K562 (cell line): ENCODE data around the gene CRAMP1. TPM values are rescaled to one million over a fixed set of nuclear protein-coding genes. Genes with fewer than 3 reads are reported as not detected.
A peak's percentile ranks its signal among the peaks of the same experiment; 100 is the strongest.

Experiments used
- CC2D1A ChIP-seq: fragments of 450-650 bp; IDR thresholded peaks from 2 replicates; pipeline ENCODE4 v1.6.1; 2017; ENCODE audit warnings: mild to moderate bottlenecking
- NFIX ChIP-seq: fragments of 250-450 bp; sonication (Bioruptor Pico); IDR thresholded peaks from 2 replicates; pipeline ENCODE4 v1.4.0; 2020; ENCODE audit warnings: low read depth, mild to moderate bottlenecking, moderate library complexity
- RNF2 ChIP-seq: sonication (generic); IDR thresholded peaks from 2 replicates; pipeline ENCODE4 v1.6.1; 2016
- TBP ChIP-seq: optimal IDR thresholded peaks from 2 replicates; pipeline ENCODE3; 2011; ENCODE audit warnings: low read depth, low read length, improper control_type of control experiment
- TFAP4 ChIP-seq: sonication (generic); formaldehyde crosslinking; IDR thresholded peaks from 2 replicates; pipeline ENCODE4 v1.8.0; 2022; ENCODE audit warnings: missing genetic modification reagents, mild to moderate bottlenecking, moderate library complexity, borderline replicate concordance
- THAP12 ChIP-seq: fragments of 250-450 bp; sonication (Bioruptor Pico); IDR thresholded peaks from 2 replicates; pipeline ENCODE4 v1.9.0; 2021; ENCODE audit warnings: mild to moderate bottlenecking, inconsistent platforms
- ZNF134 ChIP-seq: fragments of 250-450 bp; sonication (Bioruptor Pico); conservative IDR thresholded peaks from 2 replicates; pipeline ENCODE4 v1.4.0; 2020
- ZNF277 ChIP-seq: fragments of 250-450 bp; sonication (Bioruptor Pico); IDR thresholded peaks from 2 replicates; pipeline ENCODE4 v1.8.0; 2022; ENCODE audit warnings: inconsistent platforms, mild to moderate bottlenecking, moderate library complexity, borderline replicate concordance
- ZNF717 ChIP-seq: fragments of 250-450 bp; sonication (Bioruptor Pico); IDR thresholded peaks from 2 replicates; pipeline ENCODE4 v1.5.0; 2021
- polyA plus RNA-seq, 8 experiments: library from polyadenylated mRNA; depleted of rRNA in 4 of 8; stranded (reverse) in 5 of 8; unstranded in 3 of 8; fragments of >200 nt; fragmentation: Nextera tagmentation in 2 of 8; fragmentation: Illumina TruSeq in 1 of 8; extraction: Ambion mirVana in 2 of 8; extraction: Trizol in 1 of 8; gene quantifications; 2 replicates each; pipeline versions ENCODE4 v1.2.1 to v1.2.3, GENCODE V29; 2011 to 2014; ENCODE audit warnings: inconsistent platforms in 1 of 8, missing spikeins in 1 of 8
- total RNA-seq, 7 experiments: library from RNA; depleted of rRNA in 6 of 7; stranded (reverse); fragments of >200 nt in 6 of 7; fragmentation: Illumina TruSeq in 2 of 7; extraction: Trizol in 2 of 7; gene quantifications; 2 replicates each; pipeline versions ENCODE4 v1.2.1 to v1.2.3, GENCODE V29; 2011 to 2021; ENCODE audit warnings: low replicate concordance in 1 of 7
- TF ChIP-seq, protein P1 (sequence below): fragments of 450-650 bp; IDR thresholded peaks from 2 replicates; pipeline ENCODE4 v1.6.1; 2016; ENCODE audit warnings: borderline replicate concordance
- TF ChIP-seq, protein P2 (sequence below): IDR thresholded peaks from 2 replicates; pipeline ENCODE4 v1.6.1; 2014; ENCODE audit warnings: antibody characterized with exemption

The CRAMP1 gene
- total and polyA plus RNA-seq, 9 of the 15 experiments (the other 6 are each of a cell fraction or from before 2014, with no cell fraction given), result 0.52 to 20.8 (median 7.5) TPM

GRCh38 chr16:1610899-1611632 lies 1.1 kb upstream of the CRAMP1 start (continued):
- no peak; the same call in 1 of the 2 replicates for TF ChIP-seq THAP12 (CRISPR knock-in tag)
- TF ChIP-seq, protein P1, sequence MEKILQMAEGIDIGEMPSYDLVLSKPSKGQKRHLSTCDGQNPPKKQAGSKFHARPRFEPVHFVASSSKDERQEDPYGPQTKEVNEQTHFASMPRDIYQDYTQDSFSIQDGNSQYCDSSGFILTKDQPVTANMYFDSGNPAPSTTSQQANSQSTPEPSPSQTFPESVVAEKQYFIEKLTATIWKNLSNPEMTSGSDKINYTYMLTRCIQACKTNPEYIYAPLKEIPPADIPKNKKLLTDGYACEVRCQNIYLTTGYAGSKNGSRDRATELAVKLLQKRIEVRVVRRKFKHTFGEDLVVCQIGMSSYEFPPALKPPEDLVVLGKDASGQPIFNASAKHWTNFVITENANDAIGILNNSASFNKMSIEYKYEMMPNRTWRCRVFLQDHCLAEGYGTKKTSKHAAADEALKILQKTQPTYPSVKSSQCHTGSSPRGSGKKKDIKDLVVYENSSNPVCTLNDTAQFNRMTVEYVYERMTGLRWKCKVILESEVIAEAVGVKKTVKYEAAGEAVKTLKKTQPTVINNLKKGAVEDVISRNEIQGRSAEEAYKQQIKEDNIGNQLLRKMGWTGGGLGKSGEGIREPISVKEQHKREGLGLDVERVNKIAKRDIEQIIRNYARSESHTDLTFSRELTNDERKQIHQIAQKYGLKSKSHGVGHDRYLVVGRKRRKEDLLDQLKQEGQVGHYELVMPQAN, result 0 out of 2 replicates have a peak, but pooled peaks have one; percentile 58
- TF ChIP-seq TFAP4 (CRISPR knock-in tag), result peak; percentile 35; the same call in 1 of the 2 replicates
- TF ChIP-seq, protein P2, sequence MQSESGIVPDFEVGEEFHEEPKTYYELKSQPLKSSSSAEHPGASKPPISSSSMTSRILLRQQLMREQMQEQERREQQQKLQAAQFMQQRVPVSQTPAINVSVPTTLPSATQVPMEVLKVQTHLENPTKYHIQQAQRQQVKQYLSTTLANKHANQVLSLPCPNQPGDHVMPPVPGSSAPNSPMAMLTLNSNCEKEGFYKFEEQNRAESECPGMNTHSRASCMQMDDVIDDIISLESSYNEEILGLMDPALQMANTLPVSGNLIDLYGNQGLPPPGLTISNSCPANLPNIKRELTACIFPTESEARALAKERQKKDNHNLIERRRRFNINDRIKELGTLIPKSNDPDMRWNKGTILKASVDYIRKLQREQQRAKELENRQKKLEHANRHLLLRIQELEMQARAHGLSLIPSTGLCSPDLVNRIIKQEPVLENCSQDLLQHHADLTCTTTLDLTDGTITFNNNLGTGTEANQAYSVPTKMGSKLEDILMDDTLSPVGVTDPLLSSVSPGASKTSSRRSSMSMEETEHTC, result no peak
- TF ChIP-seq RNF2, result no peak
- no peak for TF ChIP-seq NFIX (CRISPR knock-in tag)
- TF ChIP-seq CC2D1A, result no peak
- TF ChIP-seq ZNF277 (CRISPR knock-in tag), result no peak
- no peak for TF ChIP-seq ZNF134 (CRISPR knock-in tag)
- peak; percentile 5 for TF ChIP-seq TBP
- TF ChIP-seq ZNF717 (CRISPR knock-in tag), result no peak
